ENCODE data around the gene HSBP1.

DNA sequence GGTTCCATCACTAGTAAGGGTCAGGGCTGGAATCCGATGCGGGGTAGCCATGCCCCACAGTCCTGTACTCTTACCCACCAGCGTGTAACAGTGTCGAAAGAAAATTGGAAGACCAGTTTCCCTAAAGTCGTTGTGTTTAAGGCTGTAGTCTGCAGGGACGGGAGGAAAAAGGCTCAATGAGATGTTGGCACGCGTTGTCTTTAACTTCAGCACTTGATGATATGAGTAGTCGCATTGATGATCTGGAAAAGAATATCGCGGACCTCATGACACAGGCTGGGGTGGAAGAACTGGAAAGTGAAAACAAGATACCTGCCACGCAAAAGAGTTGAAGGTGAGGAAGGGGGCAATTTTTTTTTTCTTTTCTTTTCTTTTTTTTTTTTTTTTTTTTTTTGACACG is 1.3 kb downstream of the HSBP1 start:
- TF ChIP-seq, protein P1, sequence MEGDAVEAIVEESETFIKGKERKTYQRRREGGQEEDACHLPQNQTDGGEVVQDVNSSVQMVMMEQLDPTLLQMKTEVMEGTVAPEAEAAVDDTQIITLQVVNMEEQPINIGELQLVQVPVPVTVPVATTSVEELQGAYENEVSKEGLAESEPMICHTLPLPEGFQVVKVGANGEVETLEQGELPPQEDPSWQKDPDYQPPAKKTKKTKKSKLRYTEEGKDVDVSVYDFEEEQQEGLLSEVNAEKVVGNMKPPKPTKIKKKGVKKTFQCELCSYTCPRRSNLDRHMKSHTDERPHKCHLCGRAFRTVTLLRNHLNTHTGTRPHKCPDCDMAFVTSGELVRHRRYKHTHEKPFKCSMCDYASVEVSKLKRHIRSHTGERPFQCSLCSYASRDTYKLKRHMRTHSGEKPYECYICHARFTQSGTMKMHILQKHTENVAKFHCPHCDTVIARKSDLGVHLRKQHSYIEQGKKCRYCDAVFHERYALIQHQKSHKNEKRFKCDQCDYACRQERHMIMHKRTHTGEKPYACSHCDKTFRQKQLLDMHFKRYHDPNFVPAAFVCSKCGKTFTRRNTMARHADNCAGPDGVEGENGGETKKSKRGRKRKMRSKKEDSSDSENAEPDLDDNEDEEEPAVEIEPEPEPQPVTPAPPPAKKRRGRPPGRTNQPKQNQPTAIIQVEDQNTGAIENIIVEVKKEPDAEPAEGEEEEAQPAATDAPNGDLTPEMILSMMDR (conservative IDR thresholded peaks at IDR 0.05; ENCODE audit: low read depth, low read length), result no peak
- TF ChIP-seq SMC3 (IDR thresholded peaks at IDR 0.05; ENCODE audit: low read depth, low read length), result no peak
- TF ChIP-seq POLR2A (IDR thresholded peaks at IDR 0.05; ENCODE audit: low read depth, low read length), result no peak
- TF ChIP-seq, protein P2, sequence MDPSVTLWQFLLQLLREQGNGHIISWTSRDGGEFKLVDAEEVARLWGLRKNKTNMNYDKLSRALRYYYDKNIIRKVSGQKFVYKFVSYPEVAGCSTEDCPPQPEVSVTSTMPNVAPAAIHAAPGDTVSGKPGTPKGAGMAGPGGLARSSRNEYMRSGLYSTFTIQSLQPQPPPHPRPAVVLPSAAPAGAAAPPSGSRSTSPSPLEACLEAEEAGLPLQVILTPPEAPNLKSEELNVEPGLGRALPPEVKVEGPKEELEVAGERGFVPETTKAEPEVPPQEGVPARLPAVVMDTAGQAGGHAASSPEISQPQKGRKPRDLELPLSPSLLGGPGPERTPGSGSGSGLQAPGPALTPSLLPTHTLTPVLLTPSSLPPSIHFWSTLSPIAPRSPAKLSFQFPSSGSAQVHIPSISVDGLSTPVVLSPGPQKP (IDR thresholded peaks at IDR 0.05; ENCODE audit: borderline replicate concordance, low read depth, low read length), result no peak
- TF ChIP-seq RAD21 (IDR thresholded peaks at IDR 0.05; ENCODE audit: low read length), result no peak
- TF ChIP-seq CEBPB (IDR thresholded peaks at IDR 0.05; ENCODE audit: low read depth, low read length), result no peak
- TF ChIP-seq RCOR1 (IDR thresholded peaks at IDR 0.05; ENCODE audit: insufficient replicate concordance, low read length), result no peak
- TF ChIP-seq CHD1 (IDR thresholded peaks at IDR 0.05; ENCODE audit: low read depth, low read length), result no peak
- TF ChIP-seq, protein P3, sequence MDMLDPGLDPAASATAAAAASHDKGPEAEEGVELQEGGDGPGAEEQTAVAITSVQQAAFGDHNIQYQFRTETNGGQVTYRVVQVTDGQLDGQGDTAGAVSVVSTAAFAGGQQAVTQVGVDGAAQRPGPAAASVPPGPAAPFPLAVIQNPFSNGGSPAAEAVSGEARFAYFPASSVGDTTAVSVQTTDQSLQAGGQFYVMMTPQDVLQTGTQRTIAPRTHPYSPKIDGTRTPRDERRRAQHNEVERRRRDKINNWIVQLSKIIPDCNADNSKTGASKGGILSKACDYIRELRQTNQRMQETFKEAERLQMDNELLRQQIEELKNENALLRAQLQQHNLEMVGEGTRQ (IDR thresholded peaks at IDR 0.05; ENCODE audit: low read depth, low read length), result no peak
- no peak for TF ChIP-seq BHLHE40 (IDR thresholded peaks at IDR 0.05; ENCODE audit: low read depth, low read length)
- no peak for TF ChIP-seq RFX5 (IDR thresholded peaks at IDR 0.05; ENCODE audit: low read depth, low read length)
- TF ChIP-seq MAZ (IDR thresholded peaks at IDR 0.05; ENCODE audit: borderline replicate concordance, low read depth, low read length), result no peak
